ENCODE results near the gene CCDC149. TPM values are rescaled to one million over a fixed set of nuclear protein-coding genes. Genes with fewer than 3 reads are reported as not detected.

CCDC149 gene
- total RNA-seq, 1 donor from 2014 or later = 21.5 TPM

DNA sequence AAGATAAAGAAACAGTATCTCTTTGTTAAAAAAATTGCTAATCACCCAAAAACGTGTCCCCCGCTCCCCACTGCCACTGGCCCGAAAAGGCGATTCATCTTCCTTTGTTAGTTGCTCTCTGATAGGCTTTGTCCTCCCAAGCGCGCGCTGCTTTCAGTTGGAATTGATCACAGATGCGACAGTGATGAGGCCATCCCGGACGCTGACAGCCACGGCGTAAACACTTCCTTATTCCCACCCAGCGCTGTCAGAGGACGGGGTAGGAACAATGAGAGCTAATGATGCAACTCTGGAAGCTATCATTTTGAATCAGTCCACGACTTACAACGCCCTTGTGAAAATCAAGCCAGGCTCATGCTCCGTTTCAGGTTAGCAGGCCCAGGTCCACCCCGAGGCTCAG lies 96.0 kb downstream of the CCDC149 start:
- H3K36me3 Mint-ChIP-seq (ENCODE audit: low read depth) = peaks cover 40% of the 10 kb centered on the region
- H3K4me3 Mint-ChIP-seq (ENCODE audit: unreplicated experiment) = no peak overlapping the region
- H3K9me3 Mint-ChIP-seq (ENCODE audit: low read depth) = peaks cover 8% of the 10 kb centered on the region
- TF ChIP-seq, protein P1, sequence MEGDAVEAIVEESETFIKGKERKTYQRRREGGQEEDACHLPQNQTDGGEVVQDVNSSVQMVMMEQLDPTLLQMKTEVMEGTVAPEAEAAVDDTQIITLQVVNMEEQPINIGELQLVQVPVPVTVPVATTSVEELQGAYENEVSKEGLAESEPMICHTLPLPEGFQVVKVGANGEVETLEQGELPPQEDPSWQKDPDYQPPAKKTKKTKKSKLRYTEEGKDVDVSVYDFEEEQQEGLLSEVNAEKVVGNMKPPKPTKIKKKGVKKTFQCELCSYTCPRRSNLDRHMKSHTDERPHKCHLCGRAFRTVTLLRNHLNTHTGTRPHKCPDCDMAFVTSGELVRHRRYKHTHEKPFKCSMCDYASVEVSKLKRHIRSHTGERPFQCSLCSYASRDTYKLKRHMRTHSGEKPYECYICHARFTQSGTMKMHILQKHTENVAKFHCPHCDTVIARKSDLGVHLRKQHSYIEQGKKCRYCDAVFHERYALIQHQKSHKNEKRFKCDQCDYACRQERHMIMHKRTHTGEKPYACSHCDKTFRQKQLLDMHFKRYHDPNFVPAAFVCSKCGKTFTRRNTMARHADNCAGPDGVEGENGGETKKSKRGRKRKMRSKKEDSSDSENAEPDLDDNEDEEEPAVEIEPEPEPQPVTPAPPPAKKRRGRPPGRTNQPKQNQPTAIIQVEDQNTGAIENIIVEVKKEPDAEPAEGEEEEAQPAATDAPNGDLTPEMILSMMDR (IDR thresholded peaks at IDR 0.05) = no peak
- no peak overlapping the region for H3K27ac Mint-ChIP-seq (ENCODE audit: unreplicated experiment)
- DNase-seq (ENCODE audit: low spot score) = no peak
- no peaks in the 10 kb centered on the region for H3K27me3 Mint-ChIP-seq (ENCODE audit: low read depth)
- H3K4me1 Mint-ChIP-seq (ENCODE audit: low read depth) = peaks cover 3% of the 10 kb centered on the region

DNA sequence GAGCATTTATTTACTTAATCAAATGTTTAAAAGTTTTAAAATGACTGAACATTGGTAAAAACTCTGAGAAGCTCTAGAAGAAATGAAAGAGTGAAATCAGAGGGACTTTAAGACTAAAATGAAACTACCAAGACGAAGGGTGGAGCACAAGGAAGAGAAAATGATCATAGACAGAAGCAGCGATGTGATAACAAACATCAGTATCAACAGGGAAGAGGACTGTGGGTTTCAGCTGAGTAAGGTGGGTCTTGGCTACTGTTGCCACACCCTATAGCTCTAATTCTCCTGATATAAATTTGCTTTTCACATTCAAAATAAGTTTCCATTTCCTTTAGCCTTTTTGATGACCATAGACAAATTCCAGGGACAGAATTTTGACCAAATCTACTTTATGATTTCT lies 99.1 kb downstream of the CCDC149 start:
- no peaks in the 10 kb centered on the region for H3K27me3 Mint-ChIP-seq (ENCODE audit: low read depth)
- TF ChIP-seq, protein P1 (IDR thresholded peaks at IDR 0.05) = no peak
- H3K36me3 Mint-ChIP-seq (ENCODE audit: low read depth) = peaks cover 28% of the 10 kb centered on the region
- H3K9me3 Mint-ChIP-seq (ENCODE audit: low read depth) = peaks cover 8% of the 10 kb centered on the region
- H3K4me1 Mint-ChIP-seq (ENCODE audit: low read depth) = peaks cover 22% of the 10 kb centered on the region
- no peak for DNase-seq (ENCODE audit: low spot score)
- H3K27ac Mint-ChIP-seq (ENCODE audit: unreplicated experiment) = peak overlapping the region; percentile 8
- H3K4me3 Mint-ChIP-seq (ENCODE audit: unreplicated experiment) = no peak overlapping the region

DNA sequence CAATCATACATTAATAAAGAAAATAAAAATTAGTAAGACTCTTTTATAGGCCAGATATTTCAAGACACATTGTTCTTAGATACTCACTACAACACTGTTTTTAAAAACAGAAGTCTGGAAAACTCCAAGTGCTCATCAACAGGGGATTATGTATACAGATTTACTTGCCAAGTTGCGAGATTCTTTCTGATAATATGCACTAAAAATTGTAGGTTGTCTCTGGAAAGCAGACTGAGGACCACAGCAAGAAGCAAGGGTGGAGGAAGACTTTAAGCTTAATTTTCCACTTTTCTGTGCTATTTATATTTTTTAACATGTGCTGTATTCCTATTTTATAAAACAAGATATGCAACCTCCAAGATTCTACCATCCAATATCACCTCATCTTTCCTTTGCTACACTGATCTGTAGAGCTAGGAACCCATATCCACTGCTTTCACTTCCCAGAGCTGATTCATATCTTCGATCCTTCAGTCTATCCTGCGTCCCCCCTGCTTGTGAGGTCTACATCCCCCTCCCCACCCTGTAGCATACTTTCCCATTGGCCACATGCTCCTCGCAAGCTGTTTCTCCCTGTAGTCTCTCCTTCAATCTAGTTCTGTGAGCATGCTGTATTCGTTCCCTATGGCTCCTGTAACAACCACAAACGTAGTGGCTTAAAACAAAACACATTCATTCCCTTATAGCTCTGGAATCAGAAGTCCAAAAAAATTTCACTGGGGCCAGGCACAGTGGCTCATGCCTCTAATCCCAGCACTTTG lies 101.8 kb downstream of the CCDC149 start:
- TF ChIP-seq, protein P1 (IDR thresholded peaks at IDR 0.05) = no peak
- DNase-seq (ENCODE audit: low spot score) = no peak
- Mint-ChIP-seq H3K27me3 (ENCODE audit: low read depth) (no peaks in the 10 kb centered on the region), H3K4me1 (ENCODE audit: low read depth) (peaks cover 22% of the 10 kb centered on the region), H3K9me3 (ENCODE audit: low read depth) (peaks cover 8% of the 10 kb centered on the region), H3K4me3 (ENCODE audit: unreplicated experiment) (no peak overlapping the region), H3K36me3 (ENCODE audit: low read depth) (peaks cover 26% of the 10 kb centered on the region), H3K27ac (ENCODE audit: unreplicated experiment) (peak overlapping the region; percentile 85)

DNA sequence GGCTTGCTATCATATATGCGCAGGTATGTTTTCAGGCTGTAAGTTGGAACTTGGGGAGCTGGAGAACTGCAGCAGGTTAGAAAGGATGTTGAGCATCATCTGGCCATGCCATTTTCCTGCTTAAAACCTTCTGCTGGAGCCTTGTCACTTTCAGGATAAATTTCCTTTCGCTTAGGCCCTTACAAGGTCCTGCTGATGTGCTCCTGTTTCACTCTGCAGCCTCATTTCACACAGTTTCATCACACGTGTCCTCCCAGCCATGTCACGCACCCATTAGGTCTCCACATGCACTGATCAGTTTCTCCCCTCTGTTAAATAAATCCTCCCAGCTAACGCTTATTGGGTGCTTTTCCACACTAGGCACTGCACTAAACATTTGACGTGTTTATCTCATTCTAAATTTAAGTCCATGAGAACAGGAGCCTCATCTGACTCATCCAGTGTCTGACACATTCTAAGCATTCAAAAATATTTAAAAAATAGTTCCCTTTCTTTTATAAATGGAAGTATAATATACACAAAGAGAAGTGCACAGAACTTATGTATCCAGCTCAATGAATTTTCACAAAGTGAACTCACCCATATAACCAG lies 102.9 kb downstream of the CCDC149 start:
- TF ChIP-seq, protein P1 (IDR thresholded peaks at IDR 0.05) = no peak
- Mint-ChIP-seq H3K4me1 (ENCODE audit: low read depth) (peaks cover 22% of the 10 kb centered on the region), H3K4me3 (ENCODE audit: unreplicated experiment) (no peak overlapping the region), H3K36me3 (ENCODE audit: low read depth) (peaks cover 24% of the 10 kb centered on the region), H3K27me3 (ENCODE audit: low read depth) (no peaks in the 10 kb centered on the region), H3K9me3 (ENCODE audit: low read depth) (peaks cover 8% of the 10 kb centered on the region), H3K27ac (ENCODE audit: unreplicated experiment) (peak overlapping the region; percentile 85)
- no peak for DNase-seq (ENCODE audit: low spot score)

DNA sequence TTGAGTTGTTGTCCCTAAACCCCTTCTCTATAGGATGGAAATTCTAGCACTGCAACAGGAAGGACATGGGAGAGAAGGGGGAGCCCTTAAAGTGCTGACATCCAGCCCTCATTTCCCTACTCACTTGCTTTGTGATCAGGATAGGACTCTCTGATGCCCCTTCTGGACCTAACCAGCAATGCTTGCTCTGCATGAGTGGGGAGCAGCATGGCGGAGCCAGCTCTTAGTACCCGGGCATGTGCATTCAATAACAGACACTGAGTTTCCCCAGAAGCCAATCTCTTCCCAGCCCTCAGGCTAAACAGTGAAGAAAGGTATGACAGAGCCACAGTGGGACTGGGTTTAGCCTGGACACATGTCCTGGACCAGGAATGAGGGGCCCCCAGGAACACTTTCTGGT lies 103.5 kb downstream of the CCDC149 start:
- Mint-ChIP-seq H3K4me1 (ENCODE audit: low read depth) (peaks cover 22% of the 10 kb centered on the region), H3K36me3 (ENCODE audit: low read depth) (peaks cover 21% of the 10 kb centered on the region), H3K27ac (ENCODE audit: unreplicated experiment) (peak overlapping the region; percentile 85)

More for the DNA sequence above, 103.5 kb downstream of the CCDC149 start:
- TF ChIP-seq, protein P1 (IDR thresholded peaks at IDR 0.05) = peak; percentile 32
- H3K27me3 Mint-ChIP-seq (ENCODE audit: low read depth) = no peaks in the 10 kb centered on the region
- H3K9me3 Mint-ChIP-seq (ENCODE audit: low read depth) = peaks cover 8% of the 10 kb centered on the region
- DNase-seq (ENCODE audit: low spot score) = no peak
- H3K4me3 Mint-ChIP-seq (ENCODE audit: unreplicated experiment) = no peak overlapping the region
